OCI-LY7 (cell line): ENCODE results near the gene ANKRD53. TPM values are rescaled to one million over a fixed set of nuclear protein-coding genes. Genes with fewer than 3 reads are reported as not detected.

Experiments used
- BruUV-seq: library from RNA; stranded (reverse); fragments of 400-500 nt; replicated peaks from 2 replicates; lab custom pipeline; 2021; lab: Mats Ljungman, UMichigan
- CTCF ChIA-PET: fragments of 300-600 bp; sonication (Branson Sonifier 250); formaldehyde crosslinking; loops from one replicate; lab custom pipeline; 2022; ENCODE audit warnings: antibody characterized with exemption; ENCODE audit not compliant: unreplicated experiment; lab: Charles Lee
- POLR2A ChIA-PET: fragments of 300-600 bp; sonication (Branson Sonifier 250); formaldehyde crosslinking; loops from one replicate; lab custom pipeline; 2022; ENCODE audit warnings: antibody characterized with exemption; lab: Charles Lee
- DNase-seq: peaks from one replicate; pipeline ENCODE4 v3.0.0-alpha.2; 2015; ENCODE audit warnings: low spot score
- H2AFZ ChIP-seq: fragments of 200-600 bp; sonication (generic), shearing (Covaris generic); 2 replicates; pipeline ENCODE4 v1.6.1; 2014; ENCODE audit warnings: mild to moderate bottlenecking, antibody characterized with exemption, low read length, moderate library complexity
- H3K27ac ChIP-seq: fragments of 200-600 bp; sonication (generic); 2 replicates; pipeline ENCODE4 v1.5.1; 2014; ENCODE audit warnings: mixed run types, low read depth, mild to moderate bottlenecking, moderate library complexity, low read length, inconsistent platforms; ENCODE audit not compliant: poor library complexity, severe bottlenecking
- H3K36me3 ChIP-seq: fragments of 200-600 bp; sonication (generic); 2 replicates; pipeline ENCODE4 v1.6.1; 2014; ENCODE audit warnings: mild to moderate bottlenecking, antibody characterized with exemption, low read length, moderate library complexity, mixed read lengths; ENCODE audit not compliant: insufficient read depth
- H3K4me1 ChIP-seq: fragments of 200-600 bp; sonication (generic); 2 replicates; pipeline ENCODE4 v1.5.1; 2014; ENCODE audit warnings: mild to moderate bottlenecking, low read length; ENCODE audit not compliant: insufficient read depth, poor library complexity, severe bottlenecking
- H3K4me2 ChIP-seq: fragments of 200-600 bp; sonication (generic); 2 replicates; pipeline ENCODE4 v1.6.1; 2014; ENCODE audit warnings: mild to moderate bottlenecking, low read length
- H3K4me3 ChIP-seq: fragments of 200-600 bp; sonication (generic); 2 replicates; pipeline ENCODE4 v1.5.1; 2014; ENCODE audit warnings: mild to moderate bottlenecking, low read depth, low read length; ENCODE audit not compliant: poor library complexity, severe bottlenecking
- H3K79me2 ChIP-seq: fragments of 200-600 bp; sonication (generic); 2 replicates; pipeline ENCODE4 v1.6.1; 2016; ENCODE audit warnings: low read depth, mild to moderate bottlenecking, low read length, moderate library complexity, mixed read lengths; ENCODE audit not compliant: insufficient read depth
- H3K9me2 ChIP-seq: fragments of 200-600 bp; sonication (generic); 2 replicates; pipeline ENCODE4 v1.6.1; 2016; ENCODE audit warnings: mild to moderate bottlenecking, low read length, mixed read lengths; ENCODE audit not compliant: insufficient read depth
- H3K9me3 ChIP-seq: fragments of 200-600 bp; sonication (generic); 2 replicates; pipeline ENCODE4 v1.6.1; 2014; ENCODE audit warnings: mild to moderate bottlenecking, mixed run types, low read length, mixed read lengths
- H4K20me1 ChIP-seq: fragments of 200-600 bp; sonication (generic); 2 replicates; pipeline ENCODE4 v1.6.1; 2014; ENCODE audit warnings: mild to moderate bottlenecking, antibody characterized with exemption, low read length, moderate library complexity, mixed read lengths; ENCODE audit not compliant: insufficient read depth
- EZH2phosphoT487 ChIP-seq: fragments of 200-600 bp; sonication (generic); IDR thresholded peaks from 2 replicates; pipeline ENCODE4 v1.6.1; 2018; ENCODE audit warnings: low read depth, borderline replicate concordance, mild to moderate bottlenecking, mixed run types, antibody characterized with exemption, low read length, moderate library complexity, mixed read lengths
- intact Hi-C: fragments of 100-400 bp; cut with micrococcal nuclease; formaldehyde crosslinking; loops from one replicate; pipeline ENCODE4 v1.10.0; 2022; ENCODE audit not compliant: unreplicated experiment
- total RNA-seq, 2 experiments: library from RNA; depleted of rRNA in 1 of 2; stranded (reverse); fragments of >200 nt in 1 of 2; shearing (Covaris generic) in 1 of 2; gene quantifications; 2 replicates each; pipeline ENCODE4 v1.2.3, GENCODE V29; 2014 to 2022
- TF ChIP-seq, protein P1 (sequence below): fragments of 200-600 bp; sonication (generic); conservative IDR thresholded peaks from 2 replicates; pipeline ENCODE4 v1.5.1; 2014; ENCODE audit warnings: mild to moderate bottlenecking, antibody characterized with exemption, low read length, moderate library complexity, mixed read lengths

Gene ANKRD53
- total RNA-seq, 2 experiments from 2014 or later, result not detected

- ChIA-PET POLR2A (no interaction called here), CTCF (no interaction called here)
- intact Hi-C loops, result no loop called here
- H3K79me2 ChIP-seq, result no peaks in the 10 kb centered on the region
- no peak overlapping the region for H3K27ac ChIP-seq
- no peak for DNase-seq
- H3K36me3 ChIP-seq, result peaks cover 78% of the 10 kb centered on the region
- TSS peak; percentile 58 for BruUV-seq
- no peaks in the 10 kb centered on the region for H3K9me2 ChIP-seq
- H2AFZ ChIP-seq, result no peak overlapping the region
- no peak overlapping the region for H3K4me3 ChIP-seq
- H4K20me1 ChIP-seq, result no peaks in the 10 kb centered on the region
- H3K4me2 ChIP-seq, result no peak overlapping the region
- TF ChIP-seq EZH2phosphoT487, result no peak
- TF ChIP-seq, protein P1, sequence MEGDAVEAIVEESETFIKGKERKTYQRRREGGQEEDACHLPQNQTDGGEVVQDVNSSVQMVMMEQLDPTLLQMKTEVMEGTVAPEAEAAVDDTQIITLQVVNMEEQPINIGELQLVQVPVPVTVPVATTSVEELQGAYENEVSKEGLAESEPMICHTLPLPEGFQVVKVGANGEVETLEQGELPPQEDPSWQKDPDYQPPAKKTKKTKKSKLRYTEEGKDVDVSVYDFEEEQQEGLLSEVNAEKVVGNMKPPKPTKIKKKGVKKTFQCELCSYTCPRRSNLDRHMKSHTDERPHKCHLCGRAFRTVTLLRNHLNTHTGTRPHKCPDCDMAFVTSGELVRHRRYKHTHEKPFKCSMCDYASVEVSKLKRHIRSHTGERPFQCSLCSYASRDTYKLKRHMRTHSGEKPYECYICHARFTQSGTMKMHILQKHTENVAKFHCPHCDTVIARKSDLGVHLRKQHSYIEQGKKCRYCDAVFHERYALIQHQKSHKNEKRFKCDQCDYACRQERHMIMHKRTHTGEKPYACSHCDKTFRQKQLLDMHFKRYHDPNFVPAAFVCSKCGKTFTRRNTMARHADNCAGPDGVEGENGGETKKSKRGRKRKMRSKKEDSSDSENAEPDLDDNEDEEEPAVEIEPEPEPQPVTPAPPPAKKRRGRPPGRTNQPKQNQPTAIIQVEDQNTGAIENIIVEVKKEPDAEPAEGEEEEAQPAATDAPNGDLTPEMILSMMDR, result no peak
- no peaks in the 10 kb centered on the region for H3K9me3 ChIP-seq
- no peaks in the 10 kb centered on the region for H3K4me1 ChIP-seq
These were observed 9.0 kb downstream of the ANKRD53 start for GRCh38 chr2:70987386-70987785.

GRCh38 chr2:70988151-70988550, 9.7 kb downstream of the ANKRD53 start:
- intact Hi-C loops, result no loop called here
- POLR2A ChIA-PET, result no interaction called here
- Histone ChIP-seq H3K4me1 (peaks cover 4% of the 10 kb centered on the region), H3K9me2 (no peaks in the 10 kb centered on the region), H3K27ac (no peak overlapping the region), H3K9me3 (no peaks in the 10 kb centered on the region), H3K4me2 (no peak overlapping the region), H4K20me1 (peaks cover 3% of the 10 kb centered on the region; the same call in 1 of the 2 replicates), H3K79me2 (peaks cover 6% of the 10 kb centered on the region), H2AFZ (no peak overlapping the region), H3K36me3 (peaks cover 83% of the 10 kb centered on the region), H3K4me3 (no peak overlapping the region)
- no peak for TF ChIP-seq EZH2phosphoT487
- TF ChIP-seq, protein P1, result no peak
- CTCF ChIA-PET, result no interaction called here
- BruUV-seq, result no TSS peak
- no peak for DNase-seq

GRCh38 chr2:70988726-70989648, 10.6 kb downstream of the ANKRD53 start:
- POLR2A ChIA-PET, result no interaction called here
- peaks cover 84% of the 10 kb centered on the region for H3K36me3 ChIP-seq

More at GRCh38 chr2:70988726-70989648, 10.6 kb downstream of the ANKRD53 start:
- no TSS peak for BruUV-seq
- intact Hi-C loops, result no loop called here
- H3K4me3 ChIP-seq, result no peak overlapping the region
- peaks cover 14% of the 10 kb centered on the region for H3K79me2 ChIP-seq
- no peaks in the 10 kb centered on the region for H3K9me2 ChIP-seq
- no peaks in the 10 kb centered on the region for H3K9me3 ChIP-seq
- CTCF ChIA-PET, result no interaction called here
- H4K20me1 ChIP-seq, result peaks cover 11% of the 10 kb centered on the region
- H2AFZ ChIP-seq, result no peak overlapping the region
- H3K4me2 ChIP-seq, result no peak overlapping the region
- TF ChIP-seq, protein P1, result no peak
- no peak for TF ChIP-seq EZH2phosphoT487
- no peak for DNase-seq
- H3K4me1 ChIP-seq, result peaks cover 12% of the 10 kb centered on the region
- no peak overlapping the region for H3K27ac ChIP-seq
